GM19452 (cell line): ENCODE data around the gene TACSTD2.
"Not testable (repeated sequence)": the region's sequence is repeated elsewhere in the genome, so short reads cannot be mapped to it uniquely, and the experiment has no call there.

Experiments used
- ATAC-seq: cut with Tn5 transposase; IDR thresholded peaks from one replicate; pipeline ENCODE4 v1.9.1; 2021; ENCODE audit not compliant: unreplicated experiment

The TACSTD2 gene

DNA sequence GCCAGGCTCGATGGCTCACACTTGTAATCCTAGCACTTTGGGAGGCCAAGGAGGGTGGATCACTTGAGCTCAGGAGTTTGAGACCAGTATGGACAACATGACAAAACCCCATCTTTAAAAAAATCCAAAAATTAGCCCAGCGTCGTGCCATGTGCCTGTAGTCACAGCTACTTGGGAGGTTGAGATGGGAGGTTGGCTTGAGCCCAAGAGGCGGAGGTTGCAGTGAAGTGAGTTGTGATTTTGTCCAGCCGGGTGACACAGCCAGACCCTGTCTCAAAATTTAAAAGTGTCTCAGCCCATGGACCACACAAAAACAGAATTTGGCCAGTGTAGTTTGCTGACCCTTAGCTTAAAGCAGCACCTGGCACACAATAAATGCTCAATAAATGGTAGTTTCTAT lies 11.3 kb upstream of the TACSTD2 start:
- no peak for ATAC-seq

DNA sequence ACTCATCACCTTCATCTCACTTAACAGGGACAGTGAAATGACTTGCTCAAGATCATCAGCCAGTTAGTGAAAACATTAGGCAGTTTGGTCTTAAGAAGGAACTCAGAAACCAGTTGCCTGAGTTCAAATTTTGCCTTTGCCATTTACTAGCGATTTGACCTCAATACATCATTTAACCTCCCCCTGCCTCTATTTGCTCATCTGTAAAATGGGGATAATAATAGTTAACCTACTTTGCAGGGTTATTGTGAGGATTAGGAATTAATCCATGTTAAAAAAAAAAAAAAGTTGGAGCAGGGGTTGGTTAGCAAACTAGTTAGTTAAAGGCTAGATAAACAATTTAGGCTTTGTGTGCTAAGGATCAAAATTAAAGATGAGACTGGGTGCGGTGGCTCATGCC lies 10.6 kb upstream of the TACSTD2 start:
- no peak for ATAC-seq

DNA sequence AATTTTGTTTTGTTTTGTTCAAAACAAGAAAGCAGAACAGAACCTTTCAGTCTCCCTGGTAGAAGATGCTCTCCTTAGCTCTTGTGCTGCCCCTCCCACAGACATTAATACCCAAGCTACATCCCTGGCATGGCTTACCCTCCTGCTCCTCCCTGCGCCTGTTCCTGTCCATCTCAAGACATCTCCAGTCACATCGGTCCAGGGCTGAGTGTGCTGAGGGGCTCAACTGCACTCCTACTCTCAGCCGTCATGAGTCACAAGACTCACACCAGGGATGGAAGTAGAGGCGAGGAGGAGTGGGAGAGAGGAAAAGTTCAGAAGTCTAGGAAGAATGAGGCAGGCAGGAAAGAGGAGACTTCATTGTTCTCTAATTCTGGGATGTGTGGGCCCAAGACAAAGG lies 9.2 kb upstream of the TACSTD2 start:
- ATAC-seq = no peak

DNA sequence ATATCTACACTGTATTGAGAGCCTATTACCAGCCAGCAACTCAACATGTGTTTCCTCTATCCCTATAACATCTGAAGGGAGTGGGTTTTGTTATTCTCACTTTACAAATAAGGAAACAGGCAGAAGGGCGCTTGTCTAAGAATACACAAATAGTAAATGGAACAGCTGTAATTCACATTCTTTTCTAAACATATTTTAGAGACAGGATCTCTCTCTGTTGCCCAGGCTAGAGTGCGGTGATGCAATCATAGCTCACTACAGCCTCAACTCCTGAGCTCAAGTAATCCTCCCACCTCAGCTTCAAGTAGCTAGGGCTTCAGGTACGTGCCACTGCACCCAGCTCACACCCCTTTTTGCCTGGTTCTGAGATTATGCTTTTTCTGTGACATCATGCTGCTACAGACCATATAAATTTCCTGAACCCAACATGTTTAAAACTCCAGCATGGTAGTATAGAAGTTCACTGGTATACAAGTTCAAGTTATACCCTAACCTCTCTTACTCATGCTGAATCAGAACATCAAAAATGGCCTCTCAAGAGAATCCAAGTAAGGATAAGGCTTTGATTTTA lies 8.6 kb upstream of the TACSTD2 start:
- ATAC-seq = no peak

DNA sequence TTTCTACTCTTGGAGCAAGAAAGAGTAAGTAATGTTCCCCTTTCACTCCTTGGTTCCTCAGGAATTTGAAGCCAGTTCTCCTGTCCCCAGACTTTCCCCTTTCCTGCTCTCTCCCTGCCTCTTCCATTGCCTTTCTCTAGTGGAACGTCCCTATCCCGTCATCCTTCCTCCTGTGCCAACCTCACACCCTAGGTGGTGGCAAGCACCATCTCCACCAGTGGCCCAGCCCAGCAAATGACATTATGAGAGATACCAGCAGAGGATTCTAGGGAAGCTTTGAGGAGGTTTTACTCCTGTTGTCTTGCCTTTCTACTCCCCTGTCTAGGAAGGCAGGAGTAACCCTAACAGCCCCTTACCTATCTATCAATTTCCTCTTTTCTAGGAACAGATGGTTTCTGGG lies 8.1 kb upstream of the TACSTD2 start:
- ATAC-seq = no peak

DNA sequence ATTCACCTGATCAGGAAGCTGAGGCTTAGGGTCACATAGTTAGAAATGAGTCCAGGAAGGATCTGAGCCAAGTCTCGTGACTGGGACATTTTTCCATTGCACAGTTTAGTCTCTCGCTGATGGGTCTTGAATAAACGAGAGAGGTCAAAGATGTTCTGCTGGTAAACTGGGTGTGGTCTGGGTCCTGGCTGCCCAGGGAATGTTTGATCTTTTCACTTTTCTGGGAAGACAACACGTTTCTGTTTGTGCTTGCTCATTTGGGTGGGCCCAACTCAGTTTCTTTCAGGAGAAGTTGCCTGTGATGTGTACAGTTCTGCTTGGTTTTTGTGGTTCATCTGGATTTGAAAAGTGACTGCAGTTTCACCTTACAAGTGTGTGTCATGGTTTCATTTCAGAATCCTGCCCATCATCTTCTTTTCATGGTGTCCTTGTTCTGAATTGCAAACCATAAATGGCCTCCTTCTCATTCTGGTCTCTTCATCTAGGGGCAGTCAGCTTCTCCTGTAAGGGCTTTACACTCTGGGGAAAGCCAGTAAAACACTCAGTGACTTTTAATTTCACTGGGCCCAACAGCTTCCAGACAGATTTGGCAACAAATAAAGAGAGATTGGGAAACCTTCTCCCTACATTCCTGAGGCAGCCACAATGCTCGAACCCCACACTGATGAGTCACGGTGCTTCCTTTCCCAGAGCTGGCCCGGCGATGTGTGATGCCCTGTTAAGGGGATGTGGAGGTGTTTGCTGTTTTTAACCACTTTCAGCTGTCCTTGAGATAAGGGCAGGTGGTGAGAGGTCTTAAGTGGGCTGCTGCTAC lies 7.2 kb upstream of the TACSTD2 start:
- peak; percentile 70 for ATAC-seq

DNA sequence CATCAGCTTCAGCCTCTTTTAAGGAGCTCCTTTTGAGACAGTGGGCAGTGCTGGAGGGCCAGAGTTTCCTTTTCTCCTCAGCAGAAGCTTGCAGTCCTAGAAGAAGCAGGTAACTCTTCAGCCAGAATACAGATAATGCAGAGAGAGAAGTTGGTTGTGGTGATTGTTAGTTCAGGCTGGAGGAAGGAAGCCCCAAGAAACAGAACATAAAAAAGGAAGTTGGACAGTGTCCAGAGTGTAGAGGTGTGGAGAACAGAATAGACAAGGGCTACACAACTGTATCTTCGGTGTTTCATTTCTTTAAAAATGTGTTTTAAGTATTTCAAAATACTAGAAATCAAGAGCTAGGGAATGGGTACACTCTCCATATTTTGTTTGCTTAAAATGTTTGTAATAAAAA lies 6.4 kb upstream of the TACSTD2 start:
- ATAC-seq = no peak

DNA sequence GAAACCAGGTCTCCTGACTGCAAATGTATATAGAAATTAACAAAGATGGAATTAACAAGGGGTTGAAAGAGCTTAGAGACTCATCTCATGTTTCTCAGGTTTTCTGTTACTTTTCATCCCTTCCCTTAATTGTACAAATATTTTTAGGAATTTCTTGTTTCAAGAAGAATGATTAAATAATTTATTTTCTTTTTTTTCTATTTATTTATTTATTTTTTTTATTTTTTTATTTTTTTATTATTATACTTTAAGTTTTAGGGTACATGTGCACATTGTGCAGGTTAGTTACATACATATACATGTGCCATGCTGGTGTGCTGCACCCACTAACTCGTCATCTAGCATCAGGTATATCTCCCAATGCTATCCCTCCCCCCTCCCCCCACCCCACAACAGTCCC lies 5.1 kb upstream of the TACSTD2 start:
- ATAC-seq = not testable (repeated sequence)

GRCh38 chr1:58581641-58582040 lies 4.6 kb upstream of the TACSTD2 start:
- no peak for ATAC-seq

- no peak for ATAC-seq
Measured at GRCh38 chr1:58580186-58580585, 3.1 kb upstream of the TACSTD2 start.

DNA sequence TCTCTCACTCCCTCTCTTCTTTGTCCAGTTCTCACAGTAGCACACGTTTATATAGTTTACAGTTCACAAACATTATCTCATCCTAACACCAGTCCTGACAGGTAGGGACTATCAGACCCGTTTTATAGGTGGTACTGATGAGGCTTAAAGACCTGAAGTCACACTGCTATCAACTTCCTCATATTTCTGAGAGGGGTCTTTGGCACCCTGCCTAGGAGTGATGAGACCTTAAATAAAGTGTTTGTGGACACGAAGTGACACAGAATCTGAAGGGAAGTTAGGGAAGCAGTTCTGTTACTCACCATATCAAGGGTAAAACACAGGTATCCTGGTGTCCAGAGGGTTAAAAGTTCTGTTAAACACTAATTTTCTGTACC lies 590 bp upstream of the TACSTD2 start:
- no peak for ATAC-seq

- ATAC-seq = no peak
Measured at GRCh38 chr1:58576325-58576726, 726 bp downstream of the TACSTD2 start.

- ATAC-seq = no peak
Measured at GRCh38 chr1:58575551-58576324, 1.3 kb downstream of the TACSTD2 start.

GRCh38 chr1:58574816-58575215 lies 2.2 kb downstream of the TACSTD2 start:
- no peak for ATAC-seq

DNA sequence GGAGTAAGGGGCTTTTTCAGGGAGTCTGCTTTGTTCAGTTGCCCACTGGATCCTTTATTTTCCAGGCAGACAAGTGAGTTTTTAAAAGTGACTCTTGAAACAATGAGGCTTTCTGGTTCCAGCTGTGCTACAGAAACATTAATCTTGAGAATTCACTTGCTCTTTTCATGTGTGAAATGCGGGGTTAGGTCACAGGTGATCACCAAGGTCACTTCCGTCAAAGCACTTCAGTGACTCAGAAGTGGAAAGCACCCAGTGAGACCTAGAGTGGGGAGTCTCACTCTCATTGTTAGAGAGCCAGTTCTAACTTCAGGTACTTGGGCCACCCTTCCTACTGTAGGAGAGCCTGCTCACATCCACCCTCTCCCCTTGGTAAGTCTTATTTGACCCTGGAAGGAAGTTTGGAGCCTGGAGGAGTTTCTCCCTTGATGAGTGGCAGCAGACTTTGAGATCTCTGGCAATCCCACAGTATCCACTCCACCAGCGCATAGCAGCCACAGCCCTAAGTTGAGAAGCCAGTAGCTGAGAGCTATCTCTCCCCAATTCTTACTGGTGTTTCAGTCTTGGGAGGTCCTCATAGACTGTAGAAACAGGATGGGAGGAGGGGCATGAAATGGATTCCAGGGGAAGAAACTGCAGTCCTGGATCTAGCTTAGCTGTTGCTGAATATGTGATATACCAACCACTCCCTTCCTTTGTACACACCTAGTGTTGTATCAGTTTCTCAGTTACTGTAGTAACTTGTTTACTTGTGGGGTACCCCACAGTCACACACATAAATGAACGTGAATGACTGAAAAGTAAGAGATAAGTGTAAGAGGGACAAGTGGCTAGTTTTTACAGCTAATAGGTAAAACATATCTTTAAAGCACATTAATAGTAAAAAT lies 3.1 kb downstream of the TACSTD2 start:
- ATAC-seq = peak; percentile 92

GRCh38 chr1:58573138-58573537 lies 3.9 kb downstream of the TACSTD2 start:
- no peak for ATAC-seq

GRCh38 chr1:58572690-58573089 lies 4.4 kb downstream of the TACSTD2 start:
- ATAC-seq = no peak

DNA sequence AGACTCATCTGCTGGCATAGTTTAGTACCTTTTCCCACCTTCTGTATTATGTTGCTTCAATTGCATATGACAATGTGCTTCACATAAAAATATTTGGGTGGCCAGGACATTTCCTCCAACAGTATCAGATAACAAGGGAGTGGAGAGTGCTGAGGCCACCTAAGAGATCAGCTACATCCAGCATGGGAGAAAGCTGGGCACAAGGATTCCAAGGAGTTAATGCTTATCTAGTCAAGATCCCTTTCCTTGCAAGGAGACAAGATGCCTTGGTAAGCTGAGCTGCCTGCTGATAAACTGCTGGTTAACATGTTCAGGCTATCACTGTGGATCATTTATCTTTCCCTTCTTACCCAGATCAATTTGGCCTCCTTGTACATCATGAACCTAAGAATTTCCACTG lies 5.4 kb downstream of the TACSTD2 start:
- no peak for ATAC-seq

- no peak for ATAC-seq
Measured at GRCh38 chr1:58570817-58571216, 6.2 kb downstream of the TACSTD2 start.

DNA sequence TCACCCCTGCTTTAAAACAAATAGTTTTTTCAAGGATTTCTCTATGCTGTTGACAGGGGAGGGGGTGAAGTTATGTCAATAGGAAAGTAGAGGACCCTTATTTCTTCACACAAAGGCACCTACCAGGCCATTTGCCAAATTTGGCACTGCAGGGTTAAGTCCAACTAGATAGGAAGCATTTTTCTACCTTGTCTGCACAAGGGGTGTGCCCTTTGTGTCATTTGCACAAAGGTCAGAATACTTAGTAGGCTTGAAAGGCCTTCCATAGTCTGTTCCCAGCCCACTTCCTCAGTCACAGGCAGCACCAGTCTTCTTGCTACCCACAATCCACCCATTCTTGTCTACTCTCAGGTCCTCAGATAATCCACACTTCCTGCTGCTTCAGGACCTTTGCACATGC lies 7.0 kb downstream of the TACSTD2 start:
- ATAC-seq = no peak

GRCh38 chr1:58568911-58569310 lies 8.1 kb downstream of the TACSTD2 start:
- ATAC-seq = no peak
